Chondrocyte (in vitro differentiated cells): ENCODE data around the gene SEMA4B. TPM values are rescaled to one million over a fixed set of nuclear protein-coding genes. Genes with fewer than 3 reads are reported as not detected.

Source experiments
- DNase-seq: peaks from one replicate; pipeline ENCODE4 v3.0.0; 2021; ENCODE audit warnings: mixed read lengths, low spot score
- H3K27ac Mint-ChIP-seq: one replicate; pipeline ENCODE4 v1.8.0; 2021; ENCODE audit warnings: mild to moderate bottlenecking, moderate library complexity, mixed read lengths; ENCODE audit not compliant: unreplicated experiment
- H3K27me3 Mint-ChIP-seq: 2 replicates; pipeline ENCODE4 v1.8.0; 2021; ENCODE audit warnings: low read depth, mixed read lengths
- H3K36me3 Mint-ChIP-seq: 2 replicates; pipeline ENCODE4 v1.8.0; 2021; ENCODE audit warnings: low read depth, mixed read lengths
- H3K4me1 Mint-ChIP-seq: 2 replicates; pipeline ENCODE4 v1.8.0; 2021; ENCODE audit warnings: low read depth, mild to moderate bottlenecking, mixed read lengths
- H3K4me3 Mint-ChIP-seq: one replicate; pipeline ENCODE4 v1.8.0; 2021; ENCODE audit warnings: mild to moderate bottlenecking, moderate library complexity, mixed read lengths; ENCODE audit not compliant: unreplicated experiment
- H3K9me3 Mint-ChIP-seq: 2 replicates; pipeline ENCODE4 v1.8.0; 2021; ENCODE audit warnings: low read depth, mixed read lengths
- CTCF ChIP-seq: fragments of 200-600 bp; sonication (generic); IDR thresholded peaks from 2 replicates; pipeline ENCODE4 v1.5.0; 2021; ENCODE audit warnings: antibody characterized with exemption, mild to moderate bottlenecking, moderate library complexity
- total RNA-seq: library from RNA; stranded (reverse); gene quantifications from 3 replicates; pipeline ENCODE4 v1.2.1, GENCODE V29; 2021

The SEMA4B gene
- total RNA-seq, 1 donor from 2014 or later, result 10.5 TPM

- H3K9me3 Mint-ChIP-seq, result no peaks in the 10 kb centered on the region
- TF ChIP-seq CTCF, result no peak
- no peak for DNase-seq
- H3K36me3 Mint-ChIP-seq, result no peaks in the 10 kb centered on the region
- H3K4me3 Mint-ChIP-seq, result no peak overlapping the region
- H3K27ac Mint-ChIP-seq, result no peak overlapping the region
- peaks cover 12% of the 10 kb centered on the region for H3K4me1 Mint-ChIP-seq
- no peaks in the 10 kb centered on the region for H3K27me3 Mint-ChIP-seq
Measured at GRCh38 chr15:90190606-90191343, 10.4 kb upstream of the SEMA4B start.

- no peaks in the 10 kb centered on the region for H3K27me3 Mint-ChIP-seq
- no peak for DNase-seq
Measured at GRCh38 chr15:90191344-90191687, 9.8 kb upstream of the SEMA4B start.

GRCh38 chr15:90191794-90192509 lies 9.2 kb upstream of the SEMA4B start:
- DNase-seq, result no peak
- no peak overlapping the region for H3K27ac Mint-ChIP-seq
- no peaks in the 10 kb centered on the region for H3K27me3 Mint-ChIP-seq
- no peak for TF ChIP-seq CTCF
- H3K4me1 Mint-ChIP-seq, result peaks cover 12% of the 10 kb centered on the region
- H3K4me3 Mint-ChIP-seq, result no peak overlapping the region
- H3K36me3 Mint-ChIP-seq, result no peaks in the 10 kb centered on the region
- no peaks in the 10 kb centered on the region for H3K9me3 Mint-ChIP-seq

More at GRCh38 chr15:90191344-90191687, 9.8 kb upstream of the SEMA4B start:
- Mint-ChIP-seq H3K9me3 (no peaks in the 10 kb centered on the region), H3K36me3 (no peaks in the 10 kb centered on the region), H3K4me3 (no peak overlapping the region), H3K4me1 (peaks cover 12% of the 10 kb centered on the region), H3K27ac (no peak overlapping the region)
- TF ChIP-seq CTCF, result no peak

GRCh38 chr15:90192961-90193786 lies 8.0 kb upstream of the SEMA4B start:
- no peak for DNase-seq
- Mint-ChIP-seq H3K4me1 (peaks cover 12% of the 10 kb centered on the region), H3K27ac (no peak overlapping the region), H3K27me3 (no peaks in the 10 kb centered on the region), H3K36me3 (no peaks in the 10 kb centered on the region), H3K4me3 (no peak overlapping the region), H3K9me3 (no peaks in the 10 kb centered on the region)
- TF ChIP-seq CTCF, result no peak

- no peak overlapping the region for H3K4me3 Mint-ChIP-seq
- peaks cover 12% of the 10 kb centered on the region for H3K4me1 Mint-ChIP-seq
- H3K9me3 Mint-ChIP-seq, result no peaks in the 10 kb centered on the region
Measured at GRCh38 chr15:90194655-90195054, 6.5 kb upstream of the SEMA4B start.

More at GRCh38 chr15:90194655-90195054, 6.5 kb upstream of the SEMA4B start:
- H3K36me3 Mint-ChIP-seq, result no peaks in the 10 kb centered on the region
- no peak for TF ChIP-seq CTCF
- no peak overlapping the region for H3K27ac Mint-ChIP-seq
- no peaks in the 10 kb centered on the region for H3K27me3 Mint-ChIP-seq
- no peak for DNase-seq
